ENCODE results near the gene NAB1.

DNA sequence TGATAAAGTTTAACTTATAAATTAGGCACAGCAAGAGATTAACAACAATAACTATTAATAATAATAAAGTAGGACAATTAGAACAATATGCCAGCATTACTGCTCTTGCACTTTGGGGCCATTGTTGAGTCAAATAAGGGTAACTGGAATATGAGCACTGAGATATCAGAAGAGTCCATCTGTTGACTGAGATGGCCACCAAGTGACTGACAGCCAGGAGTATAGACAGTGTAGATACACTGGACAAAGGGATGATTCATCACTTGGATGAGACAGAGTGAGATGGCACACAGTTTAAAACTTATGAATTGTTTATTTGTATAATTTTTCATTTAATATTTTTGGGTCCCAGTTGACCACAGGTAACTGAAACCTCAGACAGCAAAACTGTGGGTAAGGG lies 20.0 kb downstream of the NAB1 start:
- TF ChIP-seq CTCF (IDR thresholded peaks at IDR 0.05) (no peak), POLR2A (IDR thresholded peaks at IDR 0.05) (no peak)
